ENCODE measurements around the gene AKAP13.

DNA sequence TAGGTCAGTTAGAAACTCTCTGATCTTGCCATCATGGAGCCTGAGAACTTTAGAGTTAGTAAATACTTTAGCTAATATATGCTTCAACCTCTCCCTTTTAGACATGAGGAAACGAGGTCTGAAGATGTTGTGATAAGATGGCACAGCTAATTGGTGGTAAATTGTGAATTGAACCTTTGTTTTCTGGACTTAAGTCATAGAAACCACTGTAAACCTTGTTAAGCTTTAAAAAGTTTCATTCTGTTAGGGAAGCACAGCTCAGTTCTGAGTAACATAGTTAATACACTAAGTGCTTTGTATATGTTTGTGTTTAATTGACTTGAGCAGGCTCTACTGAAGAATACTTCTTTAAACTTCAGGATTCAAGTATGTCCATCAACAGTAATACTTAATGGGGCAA, 108.6 kb downstream of the AKAP13 start:
- TF ChIP-seq POLR2AphosphoS5 (IDR thresholded peaks at IDR 0.05), result no peak
- no peak for TF ChIP-seq POLR2A (IDR thresholded peaks at IDR 0.05)
